Measurements from ENCODE around the gene WDR86.

Gene WDR86

DNA sequence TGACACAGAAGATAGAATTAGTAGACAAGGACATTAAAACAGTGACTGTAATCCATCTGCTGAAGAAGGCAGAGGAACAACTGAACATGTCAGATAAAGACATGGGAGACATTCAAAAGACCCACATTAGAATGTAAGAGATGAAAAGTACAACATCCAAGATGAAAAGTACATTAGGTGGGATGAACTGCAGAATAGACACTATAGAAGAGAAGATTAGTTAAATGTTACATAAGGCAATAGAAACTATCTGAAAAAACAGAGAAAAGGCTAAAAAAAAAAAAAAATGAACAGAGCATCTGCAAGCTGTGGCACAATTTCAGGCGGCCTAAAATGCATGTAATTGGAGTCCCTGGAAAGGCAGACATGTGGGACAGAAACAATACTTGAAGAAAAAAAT is 46.7 kb downstream of the WDR86 start:
- DNase-seq (ENCODE audit: low read depth in 1 of 2, low spot score in 1 of 2): no peak

- DNase-seq (ENCODE audit: low read depth in 1 of 2, low spot score in 1 of 2): no peak
Observed at GRCh38 chr7:151361193-151361959, 48.5 kb downstream of the WDR86 start.

DNA sequence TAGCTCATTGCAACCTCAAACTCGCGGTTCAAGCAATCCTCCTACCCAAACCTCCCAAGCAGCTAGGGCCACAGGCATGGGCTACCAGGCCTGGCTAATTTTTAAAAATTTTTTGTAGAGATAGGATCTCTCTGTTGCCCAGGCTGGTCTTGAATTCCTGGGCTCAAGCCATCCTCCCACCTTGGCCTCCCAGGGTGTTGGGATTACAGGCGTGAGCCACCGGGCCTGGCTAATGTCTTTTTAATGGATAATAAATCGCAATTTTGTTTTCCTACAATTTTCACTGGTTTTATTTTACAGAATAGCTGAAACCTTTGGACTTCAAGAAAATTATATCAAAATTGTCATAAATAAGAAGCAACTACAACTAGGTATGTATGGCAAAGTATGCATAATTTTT is 57.3 kb downstream of the WDR86 start:
- DNase-seq (ENCODE audit: low read depth in 1 of 2, low spot score in 1 of 2): no peak

GRCh38 chr7:151351967-151352366 is 57.9 kb downstream of the WDR86 start:
- peak in 1 of 2 donors; percentile 18 for DNase-seq (ENCODE audit: low read depth in 1 of 2, low spot score in 1 of 2)

DNA sequence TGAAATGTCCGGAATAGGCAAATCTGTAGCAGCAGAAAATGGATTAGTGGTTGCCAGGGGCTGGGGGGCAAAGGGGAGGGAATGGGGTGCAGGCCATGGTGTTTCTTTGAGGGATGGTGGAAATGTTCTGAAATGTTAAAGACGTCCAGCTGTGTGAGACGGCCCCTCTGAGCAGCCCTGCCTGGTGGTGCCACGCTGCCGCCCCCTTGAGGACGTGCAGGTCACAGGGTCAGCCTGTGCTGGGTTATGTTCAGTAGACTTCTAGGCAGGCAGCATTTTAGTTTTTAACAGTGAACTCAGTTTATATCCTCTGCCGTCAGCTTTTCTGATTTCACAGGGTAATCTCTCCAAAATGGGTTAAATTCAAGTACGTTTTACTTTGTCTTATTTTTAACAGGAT is 58.8 kb downstream of the WDR86 start:
- peak in 1 of 2 donors; percentile 35 for DNase-seq (ENCODE audit: low read depth in 1 of 2, low spot score in 1 of 2)

DNA sequence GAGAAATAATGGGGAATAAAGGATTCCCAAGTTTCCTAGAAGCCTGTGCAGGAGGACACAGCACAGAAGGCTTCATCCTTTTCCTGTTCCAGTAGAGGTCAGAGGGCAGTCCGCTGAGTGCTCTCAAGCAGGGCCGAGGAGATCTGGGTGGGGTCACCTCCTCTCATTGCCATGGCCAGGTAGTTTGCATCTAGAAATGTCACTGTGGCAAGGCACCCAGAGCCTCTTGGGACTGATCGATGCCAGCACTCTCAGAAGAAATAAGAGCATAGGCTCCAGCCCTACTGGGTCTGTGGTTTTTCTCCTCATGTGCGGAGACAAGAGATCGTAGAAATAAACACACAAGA is 60.4 kb downstream of the WDR86 start:
- DNase-seq (ENCODE audit: low read depth in 1 of 2, low spot score in 1 of 2): no peak

GRCh38 chr7:151348970-151349369 is 60.9 kb downstream of the WDR86 start:
- DNase-seq (ENCODE audit: low read depth in 1 of 2, low spot score in 1 of 2): no peak

- no peak for DNase-seq (ENCODE audit: low read depth in 1 of 2, low spot score in 1 of 2)
Observed at GRCh38 chr7:151347200-151347599, 62.6 kb downstream of the WDR86 start.

- no peak for DNase-seq (ENCODE audit: low read depth in 1 of 2, low spot score in 1 of 2)
Observed at GRCh38 chr7:151346470-151346769, 63.4 kb downstream of the WDR86 start.

- DNase-seq (ENCODE audit: low read depth in 1 of 2, low spot score in 1 of 2): no peak
Observed at GRCh38 chr7:151345576-151346469, 64.0 kb downstream of the WDR86 start.

GRCh38 chr7:151343516-151343915 is 66.3 kb downstream of the WDR86 start:
- no peak for DNase-seq (ENCODE audit: low read depth in 1 of 2, low spot score in 1 of 2)

GRCh38 chr7:151342811-151343210 is 67.0 kb downstream of the WDR86 start:
- DNase-seq (ENCODE audit: low read depth in 1 of 2, low spot score in 1 of 2): no peak

- no peak for DNase-seq (ENCODE audit: low read depth in 1 of 2, low spot score in 1 of 2)
Observed at GRCh38 chr7:151342102-151342646, 67.7 kb downstream of the WDR86 start.

GRCh38 chr7:151341357-151342101 is 68.3 kb downstream of the WDR86 start, which contains the start of gene NUB1:
TSS of gene NUB1 (plus strand) at chr7:151341812. CDS start at chr7:151345350, 3,538 bp downstream.
- DNase-seq (ENCODE audit: low read depth in 1 of 2, low spot score in 1 of 2): peak; percentile 87 to 89

DNA sequence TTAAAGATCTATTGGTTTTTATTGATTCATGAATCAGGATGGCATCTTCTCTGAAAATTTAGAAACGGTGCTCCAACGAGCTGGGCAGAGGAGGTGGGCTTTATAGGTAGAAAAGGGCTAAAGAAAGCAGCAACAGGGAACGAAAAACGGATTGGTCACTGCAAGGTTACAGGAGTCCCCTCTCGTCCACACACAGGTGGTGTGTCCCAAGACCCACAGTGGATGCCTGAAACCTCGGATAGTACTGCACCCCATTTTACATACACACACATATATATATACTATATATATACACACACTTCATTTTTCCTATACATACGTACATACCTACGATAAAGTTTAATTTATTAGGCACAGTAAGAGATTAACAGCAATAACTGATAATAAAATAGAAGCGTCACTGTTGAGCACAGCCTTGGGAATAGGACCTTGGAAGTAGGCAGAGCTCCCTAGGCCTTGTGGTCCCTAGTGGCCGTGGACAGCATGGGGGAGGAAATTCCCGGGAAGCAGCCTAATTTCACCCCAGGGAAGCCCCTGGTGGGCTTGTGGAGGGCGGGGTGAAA is 69.0 kb downstream of the WDR86 start:
- DNase-seq (ENCODE audit: low read depth in 1 of 2, low spot score in 1 of 2): no peak

DNA sequence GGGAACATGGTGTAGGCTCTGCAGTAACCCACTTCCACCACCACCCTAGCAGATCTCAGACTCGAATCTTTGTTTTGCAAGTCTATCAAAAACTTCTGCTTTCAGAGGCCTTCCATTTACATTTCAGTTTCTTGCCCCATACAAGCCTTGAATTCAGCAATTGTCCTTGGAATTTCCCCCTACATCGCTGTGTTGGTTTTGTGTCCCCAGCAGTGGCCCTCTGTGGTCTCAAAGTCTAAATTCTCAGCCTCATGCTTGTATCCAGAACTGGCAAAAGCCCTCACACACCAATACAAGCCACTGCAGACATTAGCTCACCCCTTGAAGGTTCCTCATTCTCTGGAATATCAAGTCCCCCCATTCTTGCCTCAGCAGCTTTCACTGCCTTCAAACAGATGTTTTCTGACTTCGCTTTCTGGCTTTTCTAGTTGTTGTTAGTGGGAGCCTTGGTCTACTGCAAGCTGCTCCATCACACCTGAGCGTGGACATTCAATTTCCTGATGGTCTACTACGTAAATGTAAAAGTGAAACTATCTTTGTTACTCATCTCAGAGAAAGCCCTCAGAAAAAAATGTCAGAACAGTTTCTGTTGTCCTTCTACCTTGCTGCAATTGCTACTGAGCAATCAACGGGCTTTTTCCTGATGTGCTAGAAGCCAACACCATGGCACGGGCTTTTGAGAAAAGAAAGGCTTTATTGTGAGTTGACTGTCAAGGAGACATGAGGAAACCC is 70.0 kb downstream of the WDR86 start:
- DNase-seq (ENCODE audit: low read depth in 1 of 2, low spot score in 1 of 2): no peak

GRCh38 chr7:151338809-151339208 is 71.0 kb downstream of the WDR86 start:
- no peak for DNase-seq (ENCODE audit: low read depth in 1 of 2, low spot score in 1 of 2)

- no peak for DNase-seq (ENCODE audit: low read depth in 1 of 2, low spot score in 1 of 2)
Observed at GRCh38 chr7:151337346-151337745, 72.5 kb downstream of the WDR86 start.

- DNase-seq (ENCODE audit: low read depth in 1 of 2, low spot score in 1 of 2): no peak
Observed at GRCh38 chr7:151336027-151336708, 73.7 kb downstream of the WDR86 start.

DNA sequence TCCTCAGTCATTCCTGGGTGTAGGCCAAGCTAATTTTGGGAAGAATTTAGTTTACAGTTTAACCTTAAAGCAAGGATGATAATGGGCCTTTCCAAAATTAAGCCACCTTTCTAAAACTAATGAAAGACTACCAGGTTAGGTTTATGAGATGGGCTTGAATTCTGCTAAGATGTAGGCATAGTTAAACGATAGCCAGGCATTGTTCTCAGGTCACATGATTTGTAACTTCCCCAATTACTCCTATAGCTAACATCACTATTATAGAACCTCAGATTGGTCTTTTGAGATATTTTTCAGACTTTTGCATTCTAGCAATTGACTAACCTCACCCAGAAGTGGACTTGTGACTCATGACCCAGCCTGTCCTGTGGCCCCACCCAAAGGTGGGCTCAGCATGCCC is 75.2 kb downstream of the WDR86 start:
- no peak for DNase-seq (ENCODE audit: low read depth in 1 of 2, low spot score in 1 of 2)
